SIG-M5 treated with dmso at 0.1 percent for 504 hours (cell line): Measurements from ENCODE around the gene YIPF7.

ENCODE experiments used
- DNase-seq: peaks from one replicate; lab custom pipeline; 2025; ENCODE audit not compliant: unreplicated experiment; lab: John Stamatoyannopoulos, UW

The YIPF7 gene

DNA sequence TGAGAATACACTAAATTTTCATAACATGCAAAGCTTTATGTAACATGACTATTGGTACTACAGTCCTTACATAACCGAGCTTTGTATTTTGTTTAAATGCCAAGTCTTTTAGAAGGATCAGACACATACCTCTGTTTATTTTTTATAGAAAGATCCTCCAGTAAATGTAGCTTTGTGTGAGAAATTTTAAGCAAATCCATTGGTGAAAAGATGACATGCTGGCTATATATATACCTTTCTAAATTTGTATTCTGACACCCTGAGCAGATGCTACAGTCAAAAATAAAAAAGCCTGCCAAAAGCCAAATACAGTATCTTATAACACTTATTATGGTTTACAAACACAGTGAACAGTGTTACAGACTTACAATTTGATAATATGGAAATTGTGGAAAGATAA, at the start of gene YIPF7:
TSS of gene YIPF7 (minus strand) at position 201 of the 400 bp plus-strand sequence. CDS start 1,525 bp downstream, outside the sequence.
- no peak for DNase-seq

GRCh38 chr4:44701037-44701436, 49.6 kb upstream of the YIPF7 start:
- no peak for DNase-seq

GRCh38 chr4:44700427-44700826, 49.0 kb upstream of the YIPF7 start:
- no peak for DNase-seq

DNA sequence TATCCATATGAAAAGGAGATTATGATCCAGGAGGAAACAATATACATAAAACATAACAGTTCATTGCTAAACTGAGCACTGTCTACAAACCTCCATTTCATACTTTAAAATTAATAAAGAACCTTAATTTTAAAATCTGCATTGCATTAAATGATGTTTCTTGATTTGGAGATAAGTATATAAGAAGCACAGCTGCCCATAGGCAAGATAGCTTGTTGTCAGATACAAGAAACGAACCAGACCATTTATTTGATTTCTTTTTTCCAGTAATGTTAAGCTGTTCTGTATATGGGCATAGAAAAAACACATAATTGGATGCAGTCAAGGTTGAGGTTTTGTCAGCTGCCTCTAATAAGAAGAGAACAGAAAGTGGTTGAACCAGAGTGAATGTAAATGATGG, 33.2 kb upstream of the YIPF7 start:
- no peak for DNase-seq

GRCh38 chr4:44679060-44679459, 27.6 kb upstream of the YIPF7 start:
- DNase-seq: no peak

DNA sequence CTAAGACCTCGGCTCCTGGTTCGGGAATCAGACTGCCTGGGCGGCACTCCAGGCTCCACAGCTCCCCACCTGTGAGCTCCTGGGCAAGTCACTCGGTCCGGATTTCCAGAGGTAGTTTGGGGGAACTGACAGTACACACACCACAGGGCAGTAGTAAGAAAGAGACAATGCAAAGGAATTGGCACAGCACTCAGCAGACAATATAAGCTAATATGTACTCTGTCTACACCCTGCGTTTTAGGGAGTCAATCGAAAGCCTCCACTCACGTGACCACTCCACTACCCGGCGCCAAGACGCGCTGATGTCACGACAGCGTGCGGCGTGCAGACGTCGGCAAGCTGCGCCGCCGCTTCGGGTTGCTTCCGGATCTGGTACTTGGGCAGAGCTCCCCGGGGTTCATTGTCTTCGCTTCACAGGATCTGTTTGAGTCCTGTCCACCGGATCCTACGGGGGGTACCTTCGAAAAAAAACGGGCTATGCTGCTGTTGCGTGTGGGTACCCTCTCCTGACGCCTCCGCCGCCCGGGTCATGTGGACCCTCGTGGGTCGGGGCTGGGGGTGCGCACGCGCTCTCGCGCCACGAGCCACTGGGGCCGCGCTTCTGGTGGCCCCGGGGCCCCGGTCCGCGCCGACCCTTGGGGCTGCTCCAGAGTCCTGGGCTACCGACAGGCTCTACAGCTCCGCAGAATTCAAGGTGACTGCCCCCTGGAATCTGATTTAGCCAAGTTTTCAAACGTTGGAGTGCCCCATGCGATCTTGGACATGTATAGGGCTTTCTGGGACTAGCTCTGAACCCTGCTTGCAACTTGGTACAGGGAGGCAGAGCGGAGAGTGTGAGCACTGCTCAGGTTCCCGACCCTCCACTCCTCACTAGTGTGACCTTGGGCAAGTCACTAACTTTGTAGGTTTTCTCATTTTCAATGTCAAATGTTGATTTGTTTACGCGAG, 26.9 kb upstream of the YIPF7 start, which contains the start of gene GUF1:
TSS of gene GUF1 (plus strand) at position 327 of the 948 bp plus-strand sequence. CDS start at position 530, 203 bp downstream.
- DNase-seq: peak; percentile 82

GRCh38 chr4:44675366-44675765, 23.9 kb upstream of the YIPF7 start:
- DNase-seq: no peak

DNA sequence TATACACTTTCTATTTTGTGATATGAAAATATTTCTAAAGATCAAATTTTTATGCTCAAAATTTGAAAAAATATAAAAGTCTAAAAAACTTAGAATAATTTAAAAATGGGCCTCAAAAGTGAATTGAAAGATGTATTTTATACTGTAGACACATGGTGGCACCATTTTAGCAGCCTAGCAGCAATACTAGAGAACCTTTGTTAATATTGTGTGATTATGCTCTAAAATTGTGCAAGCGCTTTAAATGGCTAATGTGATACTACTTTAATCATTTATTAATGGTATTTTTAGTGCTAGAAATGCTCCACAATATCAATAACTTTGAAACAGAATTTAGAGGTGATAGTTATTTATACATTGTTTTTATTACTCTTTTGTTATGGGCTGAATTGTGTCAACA, 23.0 kb upstream of the YIPF7 start:
- no peak for DNase-seq

DNA sequence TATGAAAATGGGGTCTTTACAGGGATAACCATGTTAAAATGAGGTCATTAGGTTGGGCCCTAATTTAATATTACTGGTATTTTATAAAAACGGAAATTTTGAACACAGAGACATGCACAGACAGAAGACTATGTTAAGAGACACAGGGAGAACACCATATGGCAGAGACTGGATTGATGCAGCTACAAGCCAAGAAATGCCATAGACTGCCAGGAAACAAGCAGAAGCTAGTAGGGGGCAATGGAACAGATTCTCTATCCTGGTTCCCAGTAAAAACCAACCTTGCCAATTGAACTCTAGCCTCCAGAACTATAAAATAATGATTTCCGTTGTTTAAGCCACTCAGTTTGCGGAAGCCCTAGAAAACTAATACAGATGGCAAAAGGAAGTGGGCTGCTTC, 20.2 kb upstream of the YIPF7 start:
- DNase-seq: no peak

GRCh38 chr4:44670506-44671199, 19.2 kb upstream of the YIPF7 start:
- no peak for DNase-seq

- DNase-seq: no peak
Measured at GRCh38 chr4:44668526-44668925, 17.1 kb upstream of the YIPF7 start.

DNA sequence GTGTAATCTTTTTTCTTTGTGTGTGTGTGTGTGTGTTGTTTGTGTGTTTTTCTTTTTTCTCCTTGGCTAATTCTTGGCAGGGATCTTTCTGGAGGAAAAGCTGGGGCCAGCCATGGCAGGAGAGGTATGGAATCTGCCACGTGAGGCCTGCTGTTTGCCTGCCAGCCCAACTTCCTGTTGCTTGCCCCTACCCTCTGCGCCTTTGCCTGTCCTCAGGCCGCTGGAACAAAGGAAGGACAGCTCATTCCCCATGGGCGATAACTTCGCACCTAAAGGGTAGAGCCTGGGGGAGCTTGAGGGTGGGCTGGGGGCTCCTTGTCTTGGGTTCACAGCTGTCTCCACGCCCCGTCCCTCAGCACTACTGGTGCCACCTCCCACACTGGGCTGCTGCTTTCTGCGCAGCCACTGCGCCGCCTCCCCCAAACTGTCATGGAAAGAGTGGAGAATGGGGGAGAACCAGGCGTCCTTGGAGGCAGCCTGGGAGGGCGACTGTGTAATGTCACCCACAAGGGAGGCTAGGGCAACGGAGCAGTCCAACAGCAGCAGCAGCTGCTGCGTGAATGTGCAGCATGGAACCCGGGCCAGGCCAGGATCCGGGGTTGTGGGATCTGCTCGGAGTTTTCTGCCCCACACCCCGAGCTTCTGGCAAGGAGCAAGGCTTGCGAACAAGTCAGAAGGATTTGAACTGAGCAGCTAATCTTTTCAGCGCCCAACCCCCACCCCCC, 12.3 kb upstream of the YIPF7 start:
- no peak for DNase-seq

DNA sequence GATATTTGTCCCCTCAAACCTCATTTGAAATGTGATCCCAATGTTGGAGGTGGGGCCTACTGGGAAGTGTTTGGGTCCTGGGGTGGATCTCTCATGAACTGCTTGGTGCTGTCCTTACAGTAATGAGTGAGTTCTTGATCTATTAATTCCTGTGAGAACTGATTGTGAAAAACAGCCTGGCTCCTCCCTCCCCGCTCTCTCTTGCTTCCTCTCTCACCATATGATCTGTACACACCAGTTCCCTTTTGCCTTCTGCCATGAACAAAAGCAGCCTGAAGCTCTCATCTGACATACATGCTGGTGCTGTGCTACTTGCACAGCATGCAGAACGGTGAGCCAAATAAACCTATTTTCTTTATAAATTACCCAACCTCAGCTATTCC, 11.2 kb upstream of the YIPF7 start:
- peak; percentile 34 for DNase-seq

- DNase-seq: no peak
Measured at GRCh38 chr4:44661940-44662622, 10.7 kb upstream of the YIPF7 start.

GRCh38 chr4:44660396-44660795, 9.0 kb upstream of the YIPF7 start:
- DNase-seq: no peak

- DNase-seq: no peak
Measured at GRCh38 chr4:44652002-44652401, 577 bp upstream of the YIPF7 start.

GRCh38 chr4:44646151-44646550, 5.3 kb downstream of the YIPF7 start:
- DNase-seq: no peak

GRCh38 chr4:44638091-44638490, 13.3 kb downstream of the YIPF7 start:
- DNase-seq: no peak

DNA sequence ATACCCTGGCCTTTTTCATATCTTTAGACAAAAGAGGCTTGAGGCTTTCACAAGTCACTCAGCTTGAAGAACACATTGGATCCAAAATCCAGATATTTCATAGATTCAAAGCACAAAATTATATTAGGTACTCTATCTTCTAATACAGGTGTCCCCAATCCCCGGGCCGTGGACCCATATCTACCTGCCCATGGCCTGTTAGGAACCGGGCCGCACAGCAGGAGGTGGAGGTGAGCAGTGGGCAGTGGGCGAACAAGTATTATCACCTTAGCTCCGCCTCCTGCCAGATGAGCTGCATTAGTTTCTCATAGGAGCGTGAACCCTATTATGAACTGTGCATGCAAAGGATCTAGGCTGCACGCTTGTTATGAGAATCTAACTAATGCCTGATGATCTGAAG, 18.7 kb downstream of the YIPF7 start:
- DNase-seq: no peak

DNA sequence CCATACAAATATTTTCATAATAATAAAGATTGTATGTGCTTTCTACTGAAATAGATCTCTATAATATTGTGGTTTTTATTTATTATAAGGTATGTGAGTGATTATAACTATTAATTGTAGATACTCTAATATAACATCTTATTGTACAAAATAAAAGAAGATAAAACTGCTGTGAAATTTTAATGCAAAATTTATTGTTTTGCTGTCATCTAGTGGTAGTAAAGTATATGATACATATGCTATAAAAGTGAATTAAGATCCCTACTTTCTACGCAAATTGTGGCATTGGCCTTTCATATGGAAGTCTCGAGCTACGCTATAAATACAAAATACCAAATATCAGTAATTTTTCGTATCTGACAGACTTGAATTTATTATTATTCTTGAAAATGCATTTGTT, 19.3 kb downstream of the YIPF7 start:
- DNase-seq: no peak
